GM19239 (cell line): Measurements from ENCODE around the gene GRIFIN.

Experiments
- DNase-seq: peaks from one replicate; pipeline ENCODE4 v3.0.0; 2011; ENCODE audit warnings: low spot score; ENCODE audit not compliant: insufficient read length
- FAIRE-seq: peaks from 2 replicates; lab custom pipeline; 2011; peaks lifted over from hg19 to GRCh38; lab: Jason Lieb, UNC

Gene GRIFIN

DNA sequence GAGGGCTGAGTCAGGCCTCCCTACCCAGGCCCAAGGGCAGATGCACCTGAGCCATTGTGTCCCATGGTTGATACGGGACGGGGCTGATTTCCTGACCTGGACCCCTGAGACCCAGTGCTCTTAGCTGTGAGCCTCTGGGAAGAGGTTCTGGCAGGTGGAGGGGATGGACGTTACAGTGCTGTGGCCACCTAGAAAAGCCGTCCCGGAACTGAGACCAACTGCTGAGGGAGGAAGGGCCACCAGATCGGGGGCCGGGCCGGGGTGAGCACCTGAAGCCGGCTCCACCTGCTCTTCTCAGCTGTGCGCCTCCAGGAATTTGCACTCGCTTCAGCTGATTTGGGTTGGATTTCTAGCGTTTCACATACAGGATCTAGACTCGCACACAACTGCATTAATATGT, 37.4 kb downstream of the GRIFIN start:
- DNase-seq: no peak
- FAIRE-seq: no peak

DNA sequence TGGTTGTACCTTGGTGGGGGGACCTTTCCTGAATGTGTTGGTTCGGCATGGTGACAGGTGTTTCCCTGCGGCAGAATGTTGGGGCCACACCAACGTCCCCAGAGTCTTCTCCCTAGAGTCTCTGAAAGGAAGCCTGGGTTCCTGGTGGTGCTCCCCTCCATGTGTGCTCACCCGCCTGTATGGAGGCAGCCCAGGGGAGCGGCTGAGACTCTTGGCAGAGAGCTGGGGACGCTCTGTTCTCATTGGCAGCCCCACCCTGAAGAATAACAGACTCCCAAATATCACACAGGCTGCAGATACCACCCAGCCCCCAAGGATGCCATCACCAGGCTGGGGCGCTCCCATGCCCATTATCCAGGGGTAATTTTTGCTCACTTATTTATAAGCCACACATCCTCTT, 38.0 kb downstream of the GRIFIN start:
- FAIRE-seq: no peak

DNA sequence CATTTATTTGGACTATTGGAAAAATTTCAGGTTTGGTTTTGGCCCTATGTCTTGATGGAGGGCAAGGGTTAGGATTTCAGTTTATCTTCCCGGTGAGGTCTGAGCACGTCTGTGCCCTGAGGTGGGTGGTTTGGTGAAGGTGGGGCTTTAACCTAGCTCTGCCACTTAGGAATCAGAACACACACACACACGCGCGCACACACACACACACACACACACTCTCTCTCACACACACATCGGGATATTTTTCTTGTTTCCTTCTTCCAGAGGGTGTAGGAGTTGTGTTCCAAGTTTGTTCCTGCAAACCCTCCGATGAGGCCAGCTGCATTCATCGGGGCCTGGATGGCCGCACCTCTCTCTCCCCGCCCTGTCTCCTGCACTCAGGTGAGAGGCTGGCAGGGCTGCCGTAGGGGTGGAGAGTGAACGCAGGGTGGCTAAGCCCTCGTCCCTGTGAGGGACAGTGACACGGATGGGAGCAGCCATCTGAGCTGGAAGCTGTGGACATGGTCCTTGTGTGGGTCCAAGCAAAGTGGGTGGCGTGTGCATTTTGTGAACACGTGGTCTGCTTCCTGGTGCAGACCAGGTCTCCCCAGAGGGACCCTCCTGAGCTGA, 38.6 kb downstream of the GRIFIN start:
- no peak for FAIRE-seq

More for the DNA sequence above, 38.0 kb downstream of the GRIFIN start:
- DNase-seq: no peak

DNA sequence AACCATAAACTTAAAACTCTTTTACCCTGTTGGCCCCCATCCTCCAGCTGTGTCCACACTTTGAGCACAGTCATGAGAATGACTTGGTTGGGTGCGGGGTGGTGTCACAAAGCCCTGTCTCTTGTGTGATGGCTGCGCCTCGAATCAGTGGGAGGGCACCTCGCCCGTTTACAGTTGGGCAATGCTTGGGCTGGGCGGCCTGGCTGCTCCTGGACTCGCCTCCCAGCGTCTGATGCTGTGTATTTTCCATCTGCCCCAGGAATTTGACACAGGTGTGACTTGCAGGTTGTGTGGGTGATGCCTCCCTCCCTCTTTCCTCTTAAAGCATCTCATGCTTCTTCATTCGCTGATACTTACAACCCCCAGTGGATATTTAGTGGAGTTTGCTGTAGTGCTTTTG, 39.1 kb downstream of the GRIFIN start:
- no peak for FAIRE-seq

More for the DNA sequence above, 38.6 kb downstream of the GRIFIN start:
- DNase-seq: no peak

DNA sequence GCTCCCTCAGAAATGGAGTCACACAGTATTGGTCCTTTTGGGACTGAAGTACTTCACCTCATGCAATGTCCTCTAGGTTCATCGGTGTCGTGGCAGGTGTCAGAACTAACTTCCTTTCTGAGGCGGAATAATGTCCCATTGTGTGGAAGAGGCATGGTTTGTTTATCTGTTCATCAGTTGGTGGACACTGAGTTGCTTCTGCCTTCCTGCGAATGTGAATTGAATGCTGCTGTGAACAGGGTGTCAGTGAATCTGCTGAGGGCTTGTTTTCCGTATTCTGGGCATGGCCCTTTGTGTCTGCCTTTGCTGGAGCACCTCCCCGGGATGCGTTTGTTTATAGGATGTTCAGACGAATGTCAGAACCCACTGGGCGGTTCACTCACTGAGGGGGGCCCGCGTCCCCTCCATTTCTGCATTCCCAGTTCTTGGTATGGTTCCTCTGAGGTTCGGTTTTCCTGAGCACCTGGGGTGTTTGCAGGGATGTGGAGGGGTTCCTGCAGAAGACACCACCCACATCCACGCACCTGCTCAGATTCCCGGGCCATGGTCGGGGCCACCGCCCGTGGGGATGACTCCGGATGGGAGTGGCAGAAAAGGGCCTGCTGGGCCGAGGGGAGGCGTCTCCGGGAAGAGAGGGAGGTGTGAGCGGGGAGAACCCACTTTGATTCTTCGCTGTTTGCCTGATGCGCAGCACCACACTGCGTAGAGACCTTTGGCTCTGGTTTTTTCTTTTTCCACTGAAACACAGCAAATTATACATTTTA, 39.7 kb downstream of the GRIFIN start:
- no peak for FAIRE-seq
- DNase-seq: no peak

More for the DNA sequence above, 39.1 kb downstream of the GRIFIN start:
- DNase-seq: no peak

- FAIRE-seq (no peak), DNase-seq (no peak)
Observed at GRCh38 chr7:2435146-2435545, 41.1 kb downstream of the GRIFIN start.

DNA sequence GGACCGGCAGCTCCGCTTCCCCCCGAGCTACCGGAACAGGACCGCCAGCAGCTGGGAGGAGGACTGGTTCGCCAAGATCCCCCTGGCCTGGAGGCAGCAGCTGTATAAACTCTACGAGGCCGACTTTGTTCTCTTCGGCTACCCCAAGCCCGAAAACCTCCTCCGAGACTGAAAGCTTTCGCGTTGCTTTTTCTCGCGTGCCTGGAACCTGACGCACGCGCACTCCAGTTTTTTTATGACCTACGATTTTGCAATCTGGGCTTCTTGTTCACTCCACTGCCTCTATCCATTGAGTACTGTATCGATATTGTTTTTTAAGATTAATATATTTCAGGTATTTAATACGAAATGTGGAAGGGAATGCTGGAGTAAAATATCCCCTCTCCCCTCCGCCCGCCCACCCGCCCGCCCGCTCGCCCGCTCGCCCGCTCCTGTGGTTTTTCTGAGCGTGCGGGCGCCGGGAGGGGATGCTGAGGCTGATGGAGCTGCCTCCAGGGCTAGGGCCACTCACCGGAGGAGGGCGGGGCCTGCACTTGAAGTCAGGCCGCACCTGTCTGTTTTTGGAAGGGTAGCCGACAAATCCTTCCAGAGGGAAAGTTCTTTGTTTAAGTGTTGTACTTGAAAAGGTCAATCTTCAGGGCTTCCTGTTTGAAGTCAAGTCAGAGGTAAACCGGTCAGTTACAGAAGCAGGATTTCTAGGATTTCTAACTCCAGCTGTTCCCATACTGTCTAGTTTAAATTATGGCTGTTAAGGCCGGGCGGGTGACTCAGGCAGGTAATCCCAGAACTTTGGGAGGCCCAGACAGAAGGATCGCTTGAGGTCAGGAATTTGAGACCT, 42.3 kb downstream of the GRIFIN start:
- DNase-seq (no peak), FAIRE-seq (no peak)

GRCh38 chr7:2432910-2433712, 43.1 kb downstream of the GRIFIN start:
- FAIRE-seq (no peak), DNase-seq (no peak)

GRCh38 chr7:2431260-2431867, 44.8 kb downstream of the GRIFIN start:
- FAIRE-seq: peak; percentile 33

GRCh38 chr7:2425749-2426148, 50.4 kb downstream of the GRIFIN start:
- DNase-seq (no peak), FAIRE-seq (no peak)

More at GRCh38 chr7:2431260-2431867, 44.8 kb downstream of the GRIFIN start:
- peak; percentile 66 for DNase-seq
